ENCODE measurements around the gene MAGI2.

MAGI2 gene

DNA sequence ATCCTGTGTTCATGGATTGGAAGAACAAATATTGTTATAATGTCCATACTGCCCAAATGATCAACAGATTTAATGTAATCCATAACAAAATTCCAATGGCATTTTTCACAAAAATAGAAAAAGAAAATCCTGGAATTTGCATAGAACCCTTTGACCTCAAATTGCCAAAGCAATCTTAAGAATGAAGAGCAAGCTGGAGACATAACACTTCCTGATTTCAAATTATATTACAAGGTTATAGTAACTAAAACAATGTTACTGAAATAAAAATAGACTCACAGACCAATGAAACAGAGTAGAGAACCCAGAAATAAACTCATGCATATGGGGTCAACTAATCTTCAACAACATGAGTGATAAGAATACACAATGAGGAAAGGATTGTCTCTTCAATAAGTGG, 1352.4 kb downstream of the MAGI2 start:
- DNase-seq, result no peak

DNA sequence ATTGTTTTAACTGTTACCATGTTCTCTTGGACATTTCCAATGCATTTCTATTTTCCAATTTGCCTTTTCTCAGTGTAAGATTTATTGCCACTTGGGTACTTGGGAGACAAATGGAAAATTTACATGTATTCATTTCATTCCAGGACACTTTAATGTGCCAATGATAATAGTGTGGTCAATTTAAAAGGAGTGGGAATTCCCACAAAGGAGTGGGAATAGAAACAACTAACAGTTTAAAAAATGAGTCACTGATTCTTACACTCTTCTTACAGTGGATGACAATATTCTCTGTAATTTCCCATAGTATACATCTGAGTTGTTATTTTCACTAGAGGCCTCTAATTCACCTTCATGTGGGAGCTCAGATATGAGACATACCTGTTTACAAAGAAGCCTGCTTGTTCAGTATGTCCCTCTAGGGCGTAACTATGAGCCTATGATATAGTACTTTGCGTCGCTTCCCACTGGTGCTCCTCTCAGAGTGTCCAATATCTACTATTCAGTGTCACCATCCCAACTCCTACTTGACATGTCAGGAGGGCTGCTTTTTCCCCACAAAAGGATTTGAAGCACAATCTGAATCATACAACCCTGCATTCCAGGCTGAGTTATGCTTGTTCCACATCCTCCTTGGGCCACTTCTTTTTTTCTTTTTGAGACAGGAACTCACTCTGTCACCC, 1353.6 kb downstream of the MAGI2 start:
- DNase-seq, result no peak

DNA sequence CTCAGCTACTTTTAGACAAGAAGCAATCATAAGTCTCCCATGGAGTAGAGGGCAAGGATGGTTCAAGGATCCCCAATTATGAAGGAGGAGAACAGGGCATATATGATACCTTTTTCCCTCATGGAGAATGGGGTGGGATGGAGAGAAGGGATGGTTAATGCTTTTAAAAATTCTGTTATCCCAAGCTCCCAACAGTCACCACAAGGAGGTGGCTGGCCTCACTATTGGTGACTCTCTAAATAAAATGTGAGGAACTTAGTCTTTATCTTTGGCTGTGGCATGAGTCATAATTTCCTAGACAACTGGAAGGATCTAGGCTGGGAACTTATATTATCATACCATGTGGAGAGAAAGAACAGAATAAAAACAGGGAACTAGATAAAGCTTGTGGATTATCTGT, 1357.9 kb downstream of the MAGI2 start:
- DNase-seq, result no peak

DNA sequence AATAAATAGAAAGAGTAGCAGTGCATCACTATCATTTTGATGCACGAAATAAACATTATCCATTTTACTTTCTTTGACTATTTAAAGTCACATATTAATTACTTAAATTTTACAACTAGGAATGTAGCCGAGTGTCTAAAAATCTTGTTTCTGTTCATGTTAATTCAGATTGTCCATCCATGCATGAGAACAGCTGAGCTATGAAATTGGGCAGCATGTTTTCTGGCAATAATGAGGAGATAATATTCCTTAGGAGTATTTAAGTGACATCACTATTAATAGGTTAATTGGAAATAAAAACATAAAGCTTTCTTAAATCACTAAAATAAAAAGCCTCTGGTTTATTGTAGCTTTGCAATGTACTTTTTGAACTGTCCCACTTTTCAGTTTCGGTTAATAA, 1361.1 kb downstream of the MAGI2 start:
- DNase-seq, result no peak

DNA sequence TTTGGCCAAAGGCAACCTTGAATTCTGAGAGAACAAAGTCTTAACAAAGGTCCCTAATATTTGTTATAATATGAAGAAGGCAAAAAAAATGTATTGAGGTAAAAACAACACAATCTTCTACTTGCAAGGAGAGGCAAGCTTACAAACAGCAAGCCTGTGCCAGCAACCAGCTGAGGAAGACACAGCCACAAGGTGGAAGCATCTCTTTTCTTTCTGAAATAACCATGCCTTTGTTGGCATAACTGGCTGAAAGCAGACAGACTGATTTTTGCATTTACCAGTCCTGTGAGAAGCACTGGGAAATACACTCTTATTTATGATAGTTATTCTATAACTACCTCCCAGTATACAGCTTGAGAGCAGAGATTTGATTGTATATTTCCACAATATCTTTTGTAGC, 1362.9 kb downstream of the MAGI2 start:
- no peak for DNase-seq

DNA sequence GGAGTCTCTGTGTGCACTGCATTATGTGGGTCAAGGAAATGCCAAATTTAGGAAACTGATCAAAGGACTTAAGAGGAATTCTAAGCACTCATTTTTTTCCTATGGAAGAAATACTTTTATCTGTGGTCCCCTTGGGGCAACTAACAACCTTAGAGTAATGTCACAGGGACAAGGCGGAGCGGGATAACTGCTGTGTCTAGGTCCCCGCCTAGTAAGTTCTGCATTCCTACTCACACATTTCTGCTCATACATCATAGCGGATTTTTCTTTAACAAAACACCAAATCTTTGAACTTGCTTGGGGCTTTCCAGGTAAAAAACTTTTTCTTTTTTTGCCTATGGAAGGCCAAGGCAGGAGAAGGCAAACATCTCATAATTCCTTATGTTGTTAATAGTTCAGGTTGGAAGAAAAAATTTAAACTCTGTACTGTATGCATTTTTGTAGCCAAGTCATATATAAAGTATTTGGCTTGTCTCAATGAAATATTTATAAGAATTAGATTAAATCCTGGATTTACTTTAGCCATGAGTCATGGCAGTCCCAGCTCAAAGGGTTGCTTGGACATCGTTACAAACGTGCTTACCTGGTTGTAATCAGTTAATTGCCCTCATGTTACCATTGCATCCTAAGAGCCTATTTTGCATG, 1369.9 kb downstream of the MAGI2 start:
- no peak for DNase-seq

DNA sequence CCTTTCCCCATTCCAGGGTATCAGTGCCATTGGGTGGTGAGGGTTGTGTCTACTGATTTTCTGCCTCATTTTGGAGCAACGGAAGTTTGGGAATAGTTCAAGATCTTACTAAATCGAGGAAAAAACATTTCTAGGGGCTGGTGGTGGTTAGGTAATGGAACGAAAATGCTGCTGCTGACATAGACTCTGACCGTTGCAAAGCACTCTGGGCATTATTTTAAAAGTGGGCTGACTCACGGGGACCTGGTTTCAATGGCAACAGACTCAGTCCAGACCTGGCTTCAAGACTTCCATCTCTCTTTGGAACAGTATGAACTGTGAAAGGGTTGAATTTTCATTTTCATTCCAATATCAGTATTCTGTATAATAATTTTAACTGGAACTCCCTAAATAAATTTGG, 1370.9 kb downstream of the MAGI2 start:
- no peak for DNase-seq

DNA sequence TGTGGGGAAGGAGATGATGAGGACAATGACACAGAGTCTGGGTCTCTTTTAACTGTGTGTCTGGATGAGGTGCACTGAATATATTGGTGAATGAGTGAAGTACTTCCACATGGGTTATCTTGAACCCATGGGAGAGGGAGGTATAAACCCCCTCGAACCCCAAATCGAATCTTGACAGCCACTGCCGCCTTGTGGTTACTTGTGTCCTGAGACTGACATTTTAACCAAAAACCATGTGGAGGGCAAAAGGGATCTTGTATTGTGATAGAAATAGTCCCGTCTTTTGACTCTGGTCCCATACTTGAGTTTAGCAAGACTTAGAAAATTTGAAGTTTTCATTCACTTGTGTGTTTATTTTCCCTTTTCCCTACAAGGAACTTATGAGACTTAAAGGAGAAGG, 1371.6 kb downstream of the MAGI2 start:
- no peak for DNase-seq

DNA sequence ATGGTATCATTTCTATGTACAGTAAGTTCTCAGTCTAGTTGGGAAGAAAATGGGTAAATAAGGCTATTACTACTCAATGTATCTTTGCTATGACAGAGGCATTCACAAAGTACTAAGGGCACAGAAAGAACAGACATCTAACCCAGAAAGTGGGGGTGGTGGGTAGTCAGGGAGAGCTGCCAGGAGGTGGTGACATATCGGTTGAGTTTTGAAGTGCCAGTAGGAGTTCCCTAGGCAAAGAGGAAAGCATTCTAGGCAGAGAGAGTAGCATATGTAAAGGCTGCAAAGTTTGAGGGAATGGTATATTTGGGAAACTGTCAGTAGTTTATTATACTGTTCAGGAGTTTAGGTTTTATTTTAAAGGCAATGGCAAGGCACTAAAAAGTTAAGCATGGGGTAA, 1372.1 kb downstream of the MAGI2 start:
- no peak for DNase-seq

DNA sequence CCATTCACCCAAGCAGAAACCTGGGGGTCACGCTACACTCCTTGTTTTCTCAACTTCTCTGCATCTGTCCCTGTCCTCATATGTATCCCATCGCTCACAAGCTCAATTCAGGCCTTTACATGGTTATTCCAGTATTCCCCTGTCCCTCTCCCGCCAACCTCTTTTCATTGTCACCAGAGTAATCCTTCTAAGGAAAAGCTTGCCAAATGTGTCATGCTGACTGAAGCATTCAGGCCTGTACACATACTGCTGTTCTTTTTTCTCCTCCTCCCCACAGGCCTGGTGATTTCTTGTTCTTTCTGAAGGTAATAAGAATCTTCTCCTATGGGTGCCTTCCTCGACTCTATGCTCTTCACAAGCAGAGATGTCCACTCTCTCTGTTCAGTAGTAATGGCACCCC, 1372.7 kb downstream of the MAGI2 start:
- no peak for DNase-seq

DNA sequence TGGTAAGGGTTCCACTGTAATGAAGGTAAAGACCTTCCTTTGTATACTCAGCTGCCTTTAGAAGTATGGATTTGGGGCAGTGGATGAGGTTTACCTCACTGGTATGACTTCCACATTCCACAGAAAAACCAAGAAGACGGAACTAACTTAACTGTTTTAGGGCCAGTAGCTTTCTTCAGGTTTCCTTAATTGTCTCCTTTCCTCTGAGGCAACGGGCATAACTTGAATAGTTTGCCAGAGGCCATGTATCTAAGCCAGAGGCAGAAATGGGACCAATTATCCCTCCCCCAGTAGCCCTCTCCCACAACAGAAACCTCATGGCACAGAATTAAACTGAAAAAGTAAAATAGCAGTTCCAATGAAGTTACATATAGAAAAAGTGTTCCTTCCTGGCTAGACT, 1373.2 kb downstream of the MAGI2 start:
- DNase-seq, result no peak

DNA sequence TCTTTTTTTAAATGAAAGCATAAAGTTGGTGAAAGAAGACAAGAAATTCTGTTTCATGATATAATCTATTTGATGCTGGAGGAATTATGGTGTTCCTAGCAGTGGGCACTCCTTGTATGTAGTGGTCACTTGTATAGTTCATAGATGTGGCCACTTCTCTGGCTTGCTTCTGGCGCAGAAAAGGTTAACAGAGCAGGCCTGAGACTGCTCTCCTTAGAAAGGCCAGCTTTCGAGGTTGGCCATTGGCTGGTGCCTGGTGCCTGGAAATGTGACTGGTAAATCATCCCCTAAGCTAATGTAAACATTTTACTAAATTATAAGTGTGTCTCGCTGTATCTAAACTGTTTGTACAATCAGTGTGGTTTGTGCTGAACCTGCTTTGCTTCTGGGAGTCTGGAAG, 1378.8 kb downstream of the MAGI2 start:
- DNase-seq, result no peak

DNA sequence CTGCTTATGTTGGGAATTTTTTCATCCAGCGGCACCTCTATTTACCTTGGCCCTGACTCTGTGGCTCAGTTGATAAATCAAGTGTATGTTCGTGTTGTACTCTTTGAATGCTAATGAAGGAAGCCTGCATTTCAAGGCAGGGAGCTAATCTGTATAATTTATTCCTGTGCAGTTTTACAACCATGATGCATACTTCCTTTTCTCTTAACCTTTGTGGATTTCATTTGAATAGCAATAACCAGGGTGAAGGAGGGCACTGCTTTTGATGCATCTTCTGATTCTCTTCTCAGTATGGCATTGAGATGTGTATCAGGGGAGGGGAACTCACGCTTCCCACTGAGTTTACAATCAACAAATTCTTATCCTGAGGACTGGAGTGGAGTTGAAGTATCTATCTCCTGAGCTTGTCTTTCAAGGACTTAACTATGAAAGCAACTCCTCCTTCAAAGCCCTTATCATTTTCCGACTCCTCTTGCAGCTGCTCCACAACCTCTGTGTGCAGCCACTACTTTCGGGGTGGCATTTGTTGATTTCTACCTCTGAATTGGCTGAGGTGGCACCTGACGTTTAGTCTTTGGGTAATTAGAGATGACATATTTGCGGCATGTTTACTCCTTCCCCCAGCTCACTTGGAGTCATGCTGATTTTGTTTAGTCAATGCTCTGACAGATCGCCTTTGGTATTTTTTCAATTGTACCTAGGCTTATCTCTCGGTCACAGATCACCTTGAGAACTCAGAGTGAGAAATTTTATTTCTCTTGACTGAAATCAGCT, 1379.7 kb downstream of the MAGI2 start:
- no peak for DNase-seq

DNA sequence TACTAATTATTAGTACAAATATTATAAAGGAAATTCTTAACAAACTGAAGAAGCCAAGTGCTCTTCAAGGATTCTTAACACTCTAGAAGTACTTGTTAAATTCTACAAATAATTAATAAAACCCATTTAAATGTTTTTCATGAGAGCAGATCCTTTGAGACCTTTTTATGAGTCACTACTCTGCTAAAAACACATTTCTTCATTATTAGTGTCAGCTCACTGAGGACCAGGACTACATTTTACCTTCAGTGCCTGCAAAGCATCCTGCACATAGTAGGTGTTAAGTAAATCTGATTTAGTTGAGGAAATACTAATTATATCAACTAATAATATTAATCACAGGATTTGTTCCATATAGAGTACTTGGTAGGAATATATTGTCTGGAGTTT, 1381.3 kb downstream of the MAGI2 start:
- DNase-seq, result no peak

DNA sequence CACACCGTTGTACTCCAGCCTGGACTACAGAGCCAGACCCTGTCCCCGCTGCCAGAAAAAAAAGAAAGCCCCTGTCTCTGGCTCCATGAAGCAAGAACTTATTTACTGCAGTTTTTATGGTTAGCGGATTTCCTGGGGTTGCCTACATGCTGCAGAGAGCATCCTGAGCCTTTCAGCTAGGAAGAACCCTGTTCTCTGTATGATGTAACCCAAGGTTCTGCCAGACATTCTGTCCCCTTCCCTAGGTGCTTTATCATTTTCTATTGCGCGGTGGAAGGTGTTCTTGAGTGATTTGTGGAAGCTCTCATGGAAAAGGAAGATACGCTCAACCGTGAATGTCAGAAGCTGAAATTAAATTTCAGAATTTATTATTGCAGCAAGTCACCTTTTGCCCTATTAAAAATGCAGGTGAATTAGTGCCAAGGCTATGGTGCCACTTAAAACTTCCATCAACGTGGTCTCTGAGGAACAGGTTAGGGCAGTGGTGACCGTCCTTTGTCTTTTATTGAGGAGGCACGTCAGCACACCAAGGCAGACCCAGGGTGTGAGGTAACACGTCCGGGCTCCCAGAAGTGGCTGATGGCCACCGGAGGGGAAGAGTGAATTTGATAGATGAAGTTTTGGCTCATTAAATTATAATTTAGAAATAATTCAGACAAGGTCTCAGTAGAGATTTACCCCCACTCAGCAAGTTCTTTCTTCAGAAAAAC, 1381.8 kb downstream of the MAGI2 start:
- no peak for DNase-seq

DNA sequence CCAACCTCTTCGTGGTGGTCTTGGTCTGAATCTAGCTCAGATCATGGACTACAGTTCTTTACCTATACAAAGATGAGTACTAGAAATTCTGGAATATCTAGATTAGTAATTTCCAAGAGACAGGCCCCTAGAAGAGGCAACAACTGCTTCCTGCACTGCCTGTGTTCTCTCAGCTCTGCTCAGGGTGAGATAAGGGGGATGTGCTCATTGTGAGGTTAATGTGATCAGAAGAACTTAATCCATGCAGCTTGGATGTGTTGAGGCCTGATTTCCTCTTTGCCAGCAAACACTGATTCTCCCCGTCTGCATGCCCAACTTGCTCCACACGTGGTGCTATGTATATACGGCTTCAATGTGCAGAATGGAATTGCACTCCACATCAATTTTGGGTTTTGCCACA, 1386.9 kb downstream of the MAGI2 start:
- DNase-seq, result no peak

DNA sequence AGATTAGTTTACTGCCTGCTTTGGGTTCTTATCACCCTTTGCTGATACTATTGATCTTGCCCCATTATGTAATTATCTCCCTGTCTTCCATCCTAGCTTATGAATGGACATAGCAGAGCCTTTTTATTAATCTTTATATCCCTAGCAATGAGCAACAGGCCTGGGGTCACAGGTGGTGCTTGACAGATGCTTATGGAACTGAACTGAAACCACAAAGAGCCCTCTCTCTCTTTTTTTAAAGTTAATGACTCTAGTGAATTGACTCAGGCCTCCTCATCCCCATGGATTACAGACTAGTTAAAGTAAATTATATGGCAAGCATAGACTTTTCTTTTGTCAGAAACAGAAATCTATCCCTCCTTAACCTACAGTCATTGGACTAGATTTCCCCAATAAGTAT, 1389.7 kb downstream of the MAGI2 start:
- DNase-seq, result no peak

DNA sequence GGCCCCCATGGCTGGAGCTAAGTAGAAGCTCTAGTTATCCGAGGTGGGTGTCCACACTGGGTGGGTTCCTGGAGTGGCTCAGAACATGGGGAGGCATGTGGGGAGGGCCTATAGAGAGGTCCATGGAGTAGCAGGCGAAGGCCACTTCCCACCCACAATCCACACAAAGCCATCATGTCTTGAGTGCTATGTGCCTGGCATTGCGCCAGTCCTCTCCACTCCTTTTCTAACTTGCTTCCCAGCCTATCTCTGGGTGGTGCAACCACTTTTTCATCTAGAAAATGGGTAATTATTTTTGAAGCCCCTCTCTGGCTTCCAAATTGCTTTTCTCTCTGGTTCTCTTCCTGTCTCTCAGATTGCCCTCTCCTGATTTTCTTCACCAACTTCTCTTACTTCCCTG, 1391.3 kb downstream of the MAGI2 start:
- DNase-seq, result no peak

DNA sequence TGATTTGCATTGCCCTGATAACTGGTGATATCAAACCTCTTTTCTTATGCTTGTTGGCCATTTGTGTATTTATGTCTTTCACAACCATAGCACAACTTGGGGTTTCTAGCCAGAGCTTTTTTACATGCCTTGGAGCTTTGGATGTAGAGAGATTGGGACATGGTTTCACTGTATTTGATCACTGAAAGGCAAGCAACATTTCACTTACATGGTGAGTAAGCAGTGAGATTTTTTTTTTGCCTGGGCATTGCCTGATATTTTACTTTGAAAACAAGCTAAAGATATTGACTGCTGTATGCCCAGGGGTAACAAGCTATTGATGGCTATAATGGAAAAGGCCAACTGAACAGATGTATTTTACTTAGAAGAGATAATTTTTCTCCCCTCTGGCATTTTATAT, 1395.9 kb downstream of the MAGI2 start:
- DNase-seq, result no peak

DNA sequence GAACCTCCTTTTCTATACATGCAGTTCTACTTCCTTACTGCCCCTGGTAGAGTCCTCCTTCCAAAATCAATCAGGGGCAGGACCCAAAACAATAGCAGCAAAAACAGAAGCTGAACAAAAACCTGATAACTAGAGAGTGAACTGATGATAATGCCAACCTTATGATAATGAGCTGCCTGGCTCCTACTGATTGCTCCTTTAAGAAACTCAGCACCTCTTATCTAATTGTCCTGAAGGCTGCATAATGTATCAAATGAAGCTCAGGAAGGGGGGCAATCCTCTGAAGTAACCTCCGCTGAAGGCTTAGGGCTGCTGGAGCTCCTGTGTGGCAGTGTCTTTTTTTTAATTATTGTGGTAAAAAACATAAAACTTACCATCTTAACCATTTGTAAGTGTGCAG, 1397.9 kb downstream of the MAGI2 start:
- DNase-seq, result no peak

DNA sequence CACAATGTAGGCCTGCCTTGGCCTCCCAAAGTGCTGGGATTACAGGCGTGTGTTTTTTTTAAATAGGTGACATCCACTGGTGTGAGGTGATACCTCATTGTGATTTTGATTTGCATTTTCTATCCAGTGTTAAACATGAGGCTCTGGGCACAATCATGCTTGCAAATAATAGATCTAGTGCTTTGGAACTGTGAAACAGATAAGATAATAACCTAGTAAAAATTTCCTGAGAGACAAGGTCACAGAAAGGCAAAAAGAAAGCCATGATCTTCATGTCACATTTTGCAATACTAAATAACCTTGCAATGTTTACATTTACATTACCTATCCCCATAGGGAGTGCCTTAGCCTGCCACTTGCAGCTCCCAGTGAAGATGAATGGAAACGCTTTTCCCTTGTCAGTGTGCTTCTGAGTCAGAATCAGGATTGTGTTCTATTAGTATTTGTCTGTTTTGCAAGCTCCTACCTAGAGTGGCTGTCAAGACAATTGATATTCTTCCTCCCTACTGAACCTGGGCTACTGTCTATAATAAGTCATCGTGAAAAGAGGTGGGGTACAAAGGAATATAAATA, 1398.4 kb downstream of the MAGI2 start:
- DNase-seq, result no peak

DNA sequence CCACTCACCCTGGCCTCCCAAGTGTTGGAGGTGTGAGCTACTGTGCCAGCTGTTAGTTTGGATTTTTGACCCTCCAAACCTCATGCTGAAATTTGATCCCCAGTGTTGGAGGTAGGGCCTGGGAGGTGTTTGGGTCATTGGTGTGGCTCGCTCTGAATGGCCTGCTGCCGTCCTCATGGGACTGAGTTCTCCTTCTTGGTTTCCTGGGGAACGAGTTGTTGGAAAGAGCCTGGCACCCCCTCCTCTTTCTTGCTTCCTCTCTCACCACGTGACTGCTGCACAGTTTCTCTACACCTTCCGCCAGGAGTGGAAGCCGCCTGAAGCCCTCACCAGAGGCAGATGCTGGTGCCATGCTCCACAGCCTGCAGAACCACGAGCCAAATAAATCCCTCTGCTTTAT, 1401.4 kb downstream of the MAGI2 start:
- DNase-seq, result no peak

DNA sequence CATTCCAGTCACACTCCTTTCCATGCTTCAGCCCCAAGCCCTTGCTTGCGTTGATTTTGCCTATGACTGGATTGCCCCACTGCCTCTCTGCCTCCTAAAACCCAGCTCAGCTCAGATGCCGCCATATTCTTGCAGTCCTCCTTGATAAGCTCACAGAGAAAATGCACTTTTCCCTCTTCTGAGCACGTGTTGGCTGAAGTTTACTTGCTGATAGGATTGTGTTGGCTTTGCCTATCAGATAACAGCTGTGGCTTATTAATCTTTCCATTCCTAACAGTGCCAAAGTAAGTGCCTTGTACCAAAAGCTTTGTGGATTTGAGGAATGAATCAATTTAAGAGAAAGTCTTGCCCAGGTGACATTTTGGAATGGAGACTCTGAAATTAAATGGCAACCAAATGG, 1405.7 kb downstream of the MAGI2 start:
- DNase-seq, result no peak

Measured in stimulated activated CD4-positive, alpha-beta T cell treated with anti-CD3 and anti-CD28 coated beads, Interleukin-4, amount 100 ng/mL, for 1 hour (primary cell).